Stimulated activated CD8-positive, alpha-beta memory T cell treated with anti-CD3 and anti-CD28 coated beads, Interleukin-4, amount 100 ng/mL, for 24 hours (primary cell): Measurements from ENCODE around the gene IRAK1.
A peak's percentile ranks its signal among the peaks of the same experiment; 100 is the strongest.
"Not testable (repeated sequence)": the region's sequence is repeated elsewhere in the genome, so short reads cannot be mapped to it uniquely, and the experiment has no call there.

Experiments
- DNase-seq: peaks from one replicate; pipeline ENCODE4 v3.0.0-alpha.2; 2020; ENCODE audit warnings: low read depth

Gene IRAK1

GRCh38 chrX:153993978-153994377 lies 25.7 kb downstream of the IRAK1 start:
- no peak for DNase-seq

- DNase-seq, result no peak
Observed at GRCh38 chrX:153993079-153993478, 26.6 kb downstream of the IRAK1 start.

- DNase-seq, result no peak
Observed at GRCh38 chrX:153992180-153992579, 27.5 kb downstream of the IRAK1 start.

DNA sequence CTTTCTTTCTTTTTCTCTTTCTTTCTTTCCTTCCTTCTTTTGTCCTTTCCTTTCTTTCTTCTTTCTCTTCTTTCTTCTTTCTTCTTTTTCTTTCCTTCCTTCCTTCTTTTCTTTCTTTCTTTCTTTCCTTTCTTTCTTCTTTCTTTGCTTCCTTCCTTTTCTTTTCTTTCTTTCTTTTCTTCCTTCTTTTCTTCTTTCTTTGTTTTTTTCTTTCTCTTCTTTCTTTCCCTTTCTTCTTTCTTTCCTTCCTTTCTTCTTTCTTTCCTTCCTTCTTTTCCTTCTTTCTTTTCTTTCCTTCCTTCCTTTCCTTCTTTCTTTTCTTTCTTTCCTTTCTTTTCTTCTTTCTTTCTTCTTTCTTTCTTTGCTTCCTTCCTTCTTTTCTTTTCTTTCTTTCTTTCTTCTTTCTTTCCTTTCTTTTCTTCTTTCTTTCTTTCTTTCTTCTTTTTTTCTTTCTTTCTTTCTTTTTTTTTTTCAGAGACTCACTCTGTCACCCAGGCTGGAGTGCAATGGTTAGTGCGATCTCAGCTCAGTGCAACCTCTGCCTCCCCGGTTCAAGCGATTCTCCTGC lies 28.6 kb downstream of the IRAK1 start:
- DNase-seq, result no peak

- no peak for DNase-seq
Observed at GRCh38 chrX:153989973-153990655, 29.6 kb downstream of the IRAK1 start.

- no peak for DNase-seq
Observed at GRCh38 chrX:153988493-153988892, 31.2 kb downstream of the IRAK1 start.

- DNase-seq, result no peak
Observed at GRCh38 chrX:153984351-153985178, 35.1 kb downstream of the IRAK1 start.

GRCh38 chrX:153983321-153983801 lies 36.3 kb downstream of the IRAK1 start:
- no peak for DNase-seq

DNA sequence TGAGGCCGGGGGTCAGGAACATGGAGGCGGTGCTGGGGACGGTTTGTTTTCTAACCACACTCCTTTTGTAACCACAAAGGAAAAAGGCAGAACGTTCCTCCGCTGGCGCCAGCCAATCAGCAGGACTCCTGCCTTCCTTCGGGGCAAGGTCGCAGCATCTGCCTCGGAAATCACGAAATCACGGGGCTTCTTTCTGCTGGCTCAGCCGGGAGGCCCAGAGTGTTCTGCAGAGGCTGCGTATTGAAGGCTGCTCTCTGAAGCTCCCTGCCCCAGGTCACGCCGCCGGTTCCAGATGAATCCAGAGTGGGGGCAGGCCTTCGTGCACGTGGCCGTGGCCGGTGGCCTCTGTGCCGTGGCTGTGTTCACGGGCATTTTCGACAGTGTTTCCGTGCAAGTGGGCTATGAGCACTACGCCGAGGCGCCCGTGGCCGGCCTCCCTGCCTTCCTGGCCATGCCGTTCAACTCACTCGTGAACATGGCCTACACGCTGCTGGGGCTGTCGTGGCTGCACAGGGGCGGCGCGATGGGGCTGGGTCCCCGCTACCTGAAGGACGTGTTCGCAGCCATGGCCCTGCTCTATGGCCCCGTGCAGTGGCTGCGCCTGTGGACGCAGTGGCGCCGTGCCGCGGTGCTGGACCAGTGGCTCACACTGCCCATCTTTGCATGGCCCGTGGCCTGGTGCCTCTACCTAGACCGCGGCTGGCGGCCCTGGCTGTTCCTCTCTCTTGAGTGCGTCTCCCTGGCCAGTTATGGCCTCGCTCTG lies 37.8 kb downstream of the IRAK1 start:
- no peak for DNase-seq

- DNase-seq, result no peak
Observed at GRCh38 chrX:153981231-153981630, 38.5 kb downstream of the IRAK1 start.

DNA sequence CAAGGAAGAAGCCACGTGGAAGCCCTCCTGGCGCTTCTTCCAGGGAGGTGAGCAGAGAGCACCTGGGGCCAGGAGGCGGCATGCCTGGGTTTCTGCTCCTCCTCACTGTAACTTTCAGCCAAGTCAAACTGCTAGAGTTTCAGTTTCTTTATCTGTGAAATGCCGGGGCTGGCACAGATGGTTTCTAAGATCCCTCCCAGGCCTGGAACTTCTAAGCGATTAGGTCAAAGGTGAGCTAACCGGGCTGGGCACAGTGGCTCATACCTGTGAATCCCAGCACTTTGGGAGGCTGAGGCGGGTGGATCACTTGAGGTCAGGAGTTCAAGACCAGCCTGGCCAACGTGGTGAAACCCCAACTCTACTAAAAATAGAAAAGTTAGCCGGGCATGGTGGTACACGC lies 39.3 kb downstream of the IRAK1 start:
- not testable (repeated sequence) for DNase-seq

DNA sequence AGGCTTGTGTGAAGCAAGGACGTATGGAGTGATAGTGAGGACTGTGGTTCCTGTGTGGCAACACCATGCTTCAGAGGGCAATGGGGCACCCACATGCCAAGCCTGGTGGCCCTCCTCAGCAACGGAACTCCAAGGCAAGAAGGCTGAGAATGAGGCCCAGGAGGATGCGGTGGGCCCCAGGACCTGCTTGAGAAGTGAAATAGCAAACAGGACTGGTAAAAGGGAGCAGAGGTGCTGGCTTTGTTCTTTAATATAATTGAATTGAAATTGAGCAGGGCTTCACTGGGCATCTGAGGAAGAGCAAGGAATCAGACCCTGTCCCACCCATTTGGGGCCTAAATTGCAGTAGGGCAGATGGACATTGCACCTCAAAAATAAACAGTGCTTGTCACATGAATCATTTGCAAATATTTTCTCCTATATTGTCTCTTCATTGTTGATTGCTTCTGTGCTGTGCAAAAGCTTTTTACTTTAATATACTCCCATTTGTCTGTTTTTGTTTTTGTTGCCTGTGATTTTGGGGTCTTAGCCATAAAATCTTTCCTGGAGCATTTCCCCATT lies 44.9 kb downstream of the IRAK1 start:
- no peak for DNase-seq

DNA sequence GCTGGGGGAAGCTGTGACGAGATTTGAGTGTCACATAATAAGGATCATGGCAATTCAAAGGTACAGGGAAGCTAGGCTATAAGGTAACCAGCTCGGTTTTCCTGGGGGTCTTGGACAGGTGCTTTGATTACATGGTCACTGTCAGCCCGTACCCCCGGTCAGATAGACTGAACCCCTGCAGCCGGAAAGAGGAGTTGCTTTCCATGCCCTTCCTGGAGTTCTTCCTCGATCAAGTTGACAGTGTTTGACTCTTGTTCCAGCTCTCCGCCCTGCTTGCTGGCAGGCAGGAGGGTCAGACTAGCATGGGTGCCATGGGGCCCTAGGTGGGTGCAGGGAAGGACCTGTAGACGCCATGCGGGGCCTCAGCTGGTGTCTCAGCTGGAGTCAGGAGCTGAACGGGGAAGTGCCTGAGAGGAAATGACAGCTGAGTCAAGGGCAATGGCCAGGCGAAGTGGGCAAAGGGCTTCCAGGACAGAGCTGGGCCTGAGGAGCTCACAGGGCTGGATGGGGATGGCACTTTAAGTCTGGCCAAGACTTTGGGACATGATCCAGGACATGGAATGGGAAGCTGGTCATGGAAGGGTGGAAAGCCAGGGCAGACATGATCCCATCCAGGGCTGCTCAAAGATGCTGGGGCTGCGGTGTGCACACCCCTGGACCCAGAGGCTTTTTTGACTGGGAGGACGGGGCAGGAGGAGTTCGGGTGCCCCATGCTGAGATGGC lies 45.5 kb downstream of the IRAK1 start:
- DNase-seq, result no peak

DNA sequence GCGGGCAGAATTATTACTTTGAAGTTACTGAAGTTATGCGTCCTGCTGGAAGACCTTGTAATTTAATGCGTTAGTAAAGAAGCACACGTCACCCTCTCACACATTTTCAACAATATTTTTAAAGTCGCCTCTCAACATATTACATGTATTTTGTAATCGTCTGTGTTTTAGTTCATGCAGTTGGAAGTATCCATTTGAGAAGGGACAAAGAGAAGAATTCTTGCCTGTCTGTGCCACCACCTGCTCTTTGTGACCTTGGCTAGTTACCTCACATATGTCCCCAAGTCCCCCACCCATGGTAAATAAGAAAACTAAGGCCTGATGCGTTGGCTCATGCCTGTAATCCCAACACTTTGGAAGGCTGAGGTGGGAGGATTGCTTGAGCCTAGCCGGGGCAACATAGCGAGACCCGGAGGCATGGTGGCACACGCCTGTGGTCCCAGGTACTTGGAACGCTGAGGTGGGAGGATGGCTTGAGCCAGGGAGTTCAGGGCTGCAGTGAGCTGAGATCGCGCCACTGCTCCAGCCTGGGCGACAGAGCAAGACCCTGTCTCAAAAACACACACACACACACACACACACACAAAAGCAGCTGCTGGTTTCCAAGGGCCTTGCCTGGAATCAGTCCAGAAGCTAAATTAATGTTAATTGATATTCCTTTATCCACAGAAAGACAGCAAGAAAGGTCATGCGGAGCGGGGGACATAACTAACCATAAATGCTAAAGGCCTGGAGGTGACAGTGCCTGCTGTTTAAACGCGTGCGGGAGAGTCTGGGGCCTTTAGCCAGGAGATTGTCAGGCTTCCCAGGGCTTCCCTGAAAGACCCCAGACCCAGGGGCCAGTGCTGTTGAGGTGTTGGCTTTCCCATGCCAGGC lies 46.3 kb downstream of the IRAK1 start:
- no peak for DNase-seq

DNA sequence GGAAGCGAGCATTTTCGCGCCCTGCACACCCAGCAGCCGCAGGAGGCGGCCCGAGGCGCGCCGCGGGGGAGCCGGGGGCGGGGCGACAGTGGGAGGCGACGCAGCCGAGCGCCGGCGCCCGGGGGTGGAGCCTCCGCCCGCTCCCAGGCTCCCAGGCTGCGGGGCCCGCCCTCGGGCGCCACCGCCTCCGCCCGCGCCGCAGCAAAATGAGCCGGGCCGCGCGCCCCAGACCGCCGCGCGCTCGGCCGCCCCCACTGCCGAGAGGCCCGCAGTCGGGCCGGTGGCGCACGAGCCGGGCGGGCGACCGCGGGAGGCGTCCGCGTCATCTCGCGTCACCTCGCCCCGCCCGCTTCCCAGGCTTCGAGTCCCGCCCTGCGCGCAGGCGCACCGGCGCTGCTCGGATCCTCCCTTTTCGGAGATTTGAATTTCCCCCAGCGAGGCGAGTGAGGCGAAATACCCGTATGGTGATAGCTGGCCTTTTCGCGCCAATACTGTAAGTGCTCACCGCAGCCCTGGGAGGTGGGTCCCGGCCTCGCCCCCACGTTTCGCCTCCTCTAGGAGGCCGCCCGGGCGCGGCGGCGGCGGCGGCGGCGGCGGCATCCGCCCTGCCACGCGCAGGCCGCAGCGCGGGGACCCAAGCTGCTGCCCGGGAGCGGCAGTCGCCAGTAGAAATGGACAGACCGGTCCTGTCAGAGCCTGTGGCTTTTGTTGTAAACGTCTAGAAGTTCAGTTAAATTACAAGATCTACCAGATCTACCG lies 47.2 kb downstream of the IRAK1 start, which contains the start of gene TMEM187:
Gene TMEM187, plus strand, starts transcription at position 387 of the 759 bp plus-strand sequence. CDS start 9,309 bp downstream, outside the sequence.
- DNase-seq, result peak; percentile 87

GRCh38 chrX:153971450-153972367 lies 48.0 kb downstream of the IRAK1 start, which contains the start of gene HCFC1:
Gene HCFC1, minus strand, starts transcription at chrX:153971818. Its CDS starts 978 bp downstream, at chrX:153970840.
- DNase-seq, result peak; percentile 89

DNA sequence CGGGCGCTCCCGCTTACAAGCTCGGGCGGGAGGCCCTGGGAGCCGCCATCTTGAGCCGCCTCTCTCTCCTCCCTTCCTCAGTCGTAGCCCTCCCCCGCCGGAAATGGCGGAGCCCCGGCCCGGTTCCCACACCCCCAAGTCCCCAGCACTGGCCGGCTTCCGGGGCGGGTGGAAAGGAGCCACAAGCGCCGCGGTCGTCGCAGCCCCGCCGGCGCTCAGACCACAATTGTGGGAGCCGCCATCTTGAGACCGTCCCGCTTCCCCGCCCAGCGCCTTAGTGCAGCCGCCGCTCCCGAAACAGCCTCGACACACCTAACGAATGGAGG lies 48.6 kb downstream of the IRAK1 start:
- peak; percentile 88 for DNase-seq
